Urothelium cell line (cell line): ENCODE data around the gene NSMCE1.

Experiments used
- DNase-seq: peaks from one replicate; pipeline ENCODE4 v3.0.0; 2011; ENCODE audit warnings: low spot score, mixed read lengths
- FAIRE-seq: peaks from 2 replicates; lab custom pipeline; 2011; peaks lifted over from hg19 to GRCh38; lab: Jason Lieb, UNC

NSMCE1 gene

DNA sequence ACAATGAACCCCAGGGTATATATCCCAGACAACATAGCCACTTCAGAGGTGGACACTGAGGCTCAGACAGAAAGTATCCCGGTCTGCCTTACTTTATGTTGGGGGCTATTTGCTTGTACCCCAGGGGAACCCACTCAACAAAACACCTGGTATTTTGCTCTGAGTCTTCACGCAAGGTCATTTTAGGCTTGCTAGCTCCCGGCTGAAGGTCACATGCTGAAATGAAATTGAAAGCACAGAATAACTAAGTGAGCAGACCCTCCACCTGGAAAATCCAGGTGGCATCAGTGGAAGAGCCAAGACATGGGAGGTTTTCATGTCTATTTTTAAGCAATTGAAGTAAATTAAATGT lies 69.4 kb downstream of the NSMCE1 start:
- FAIRE-seq (no peak), DNase-seq (no peak)

DNA sequence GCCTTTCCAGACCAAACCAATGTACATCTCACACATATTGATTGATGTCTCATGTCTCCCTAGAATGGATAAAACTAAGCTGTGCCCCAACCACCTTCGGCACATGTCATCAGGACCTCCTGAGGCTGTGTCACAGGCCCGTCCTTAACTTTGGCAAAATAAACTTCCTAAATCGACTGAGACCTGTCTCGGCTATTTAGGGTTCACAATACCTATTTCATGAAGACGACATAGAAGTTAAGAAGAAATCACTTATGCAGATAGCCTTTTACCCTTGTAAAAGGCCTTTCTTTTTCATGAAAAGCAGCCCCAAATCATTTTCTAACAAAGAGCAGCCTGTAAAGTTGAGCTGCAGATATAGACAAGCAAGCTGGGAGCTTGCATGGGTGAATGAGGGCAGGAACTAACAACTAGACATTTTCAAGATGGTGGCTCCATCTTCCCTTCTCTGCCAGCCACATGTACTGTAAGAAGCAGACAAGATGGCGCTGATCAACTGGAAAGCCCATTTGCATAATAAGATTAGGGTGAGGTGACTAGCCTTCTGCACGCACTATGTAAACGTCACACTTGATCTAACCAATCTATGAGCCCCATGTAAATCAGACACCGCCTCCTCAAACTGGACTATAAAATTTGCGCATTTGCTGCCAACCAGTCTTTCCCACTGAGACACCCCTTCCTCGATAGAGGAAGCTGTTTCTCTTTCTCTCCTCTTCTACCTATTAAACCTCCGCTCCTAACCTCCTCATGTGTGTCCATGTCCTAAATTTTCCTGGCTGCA lies 69.9 kb downstream of the NSMCE1 start:
- FAIRE-seq, result no peak
- DNase-seq, result no peak

DNA sequence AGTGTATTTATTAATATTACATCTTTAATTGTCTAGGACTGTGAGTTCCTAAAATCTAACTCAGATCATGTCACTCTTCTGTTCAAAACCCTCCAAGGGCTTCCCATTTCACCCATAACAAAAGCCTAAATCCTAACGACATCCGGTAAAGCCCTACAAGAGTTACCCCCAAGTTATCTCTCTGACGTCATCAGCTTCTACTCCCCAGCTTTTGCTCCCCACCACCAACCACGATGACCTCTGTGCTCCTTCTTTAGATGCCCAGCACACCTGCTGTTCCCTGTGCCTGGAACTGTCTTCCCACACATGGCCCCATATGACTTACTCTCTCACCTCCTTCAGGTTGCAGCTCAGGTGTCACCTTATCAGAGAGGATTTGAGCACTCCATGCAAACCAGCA lies 71.6 kb downstream of the NSMCE1 start:
- DNase-seq, result no peak
- FAIRE-seq, result no peak

DNA sequence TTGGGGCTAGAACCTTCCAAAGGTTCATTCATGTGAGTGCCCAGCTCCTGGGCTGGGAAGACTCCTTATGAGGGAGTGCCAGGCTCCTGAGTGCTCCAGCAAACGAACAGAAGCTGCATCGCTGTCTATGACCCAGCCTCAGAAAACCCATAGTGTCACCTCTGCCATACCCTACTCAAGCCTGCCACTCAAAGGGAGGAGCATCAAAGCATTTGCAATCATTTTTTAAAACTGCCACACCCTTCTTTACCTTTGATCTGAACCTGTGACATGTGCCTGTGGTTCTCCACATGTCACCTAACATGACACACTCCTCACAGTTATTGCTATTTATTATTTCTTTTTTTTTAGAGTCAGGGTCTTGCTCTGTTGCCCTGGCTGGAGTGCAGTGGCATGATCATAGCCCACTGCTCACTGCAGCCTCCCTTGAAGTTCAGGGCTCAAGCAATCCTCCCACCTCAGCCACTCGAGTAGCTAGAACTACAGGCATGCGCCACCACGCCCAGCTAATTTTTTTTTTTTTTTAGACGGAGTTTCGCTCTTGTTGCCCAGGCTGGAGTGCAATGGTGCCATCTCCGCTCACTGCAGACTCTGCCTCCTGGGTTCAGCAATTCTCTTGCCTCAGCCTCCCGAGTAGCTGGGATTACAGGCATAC lies 72.5 kb downstream of the NSMCE1 start:
- DNase-seq (no peak), FAIRE-seq (no peak)

DNA sequence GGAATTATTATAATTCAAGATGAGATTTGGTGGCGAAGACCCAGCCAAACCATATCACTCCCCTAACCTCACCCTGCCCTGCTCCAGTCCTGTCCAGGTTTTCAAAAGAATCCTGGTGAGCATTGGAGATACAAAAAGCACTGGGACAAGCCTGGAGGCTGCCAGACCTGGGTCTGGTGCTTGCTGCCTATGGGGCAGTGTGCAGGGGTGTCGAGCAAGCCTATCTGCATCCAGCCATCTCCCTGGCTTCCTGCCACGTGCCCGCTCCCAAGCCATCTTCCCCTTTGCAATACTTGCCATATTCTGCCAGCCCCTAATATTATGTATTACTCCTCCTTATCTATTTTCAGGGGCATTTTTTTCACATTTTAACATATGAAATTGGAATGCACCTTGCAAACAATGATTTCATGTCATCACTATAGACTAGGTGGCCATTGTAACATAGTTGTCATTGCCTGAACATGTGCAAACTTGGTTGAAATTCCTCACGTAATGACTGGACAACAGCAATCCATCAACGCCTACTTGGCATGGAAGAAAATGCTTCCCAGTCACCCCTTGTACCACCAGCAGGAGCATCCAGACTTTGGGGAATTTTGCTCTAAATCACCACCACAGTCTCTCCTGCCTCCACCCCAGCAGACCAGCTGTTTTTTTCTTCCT lies 73.4 kb downstream of the NSMCE1 start:
- FAIRE-seq (no peak), DNase-seq (no peak)

DNA sequence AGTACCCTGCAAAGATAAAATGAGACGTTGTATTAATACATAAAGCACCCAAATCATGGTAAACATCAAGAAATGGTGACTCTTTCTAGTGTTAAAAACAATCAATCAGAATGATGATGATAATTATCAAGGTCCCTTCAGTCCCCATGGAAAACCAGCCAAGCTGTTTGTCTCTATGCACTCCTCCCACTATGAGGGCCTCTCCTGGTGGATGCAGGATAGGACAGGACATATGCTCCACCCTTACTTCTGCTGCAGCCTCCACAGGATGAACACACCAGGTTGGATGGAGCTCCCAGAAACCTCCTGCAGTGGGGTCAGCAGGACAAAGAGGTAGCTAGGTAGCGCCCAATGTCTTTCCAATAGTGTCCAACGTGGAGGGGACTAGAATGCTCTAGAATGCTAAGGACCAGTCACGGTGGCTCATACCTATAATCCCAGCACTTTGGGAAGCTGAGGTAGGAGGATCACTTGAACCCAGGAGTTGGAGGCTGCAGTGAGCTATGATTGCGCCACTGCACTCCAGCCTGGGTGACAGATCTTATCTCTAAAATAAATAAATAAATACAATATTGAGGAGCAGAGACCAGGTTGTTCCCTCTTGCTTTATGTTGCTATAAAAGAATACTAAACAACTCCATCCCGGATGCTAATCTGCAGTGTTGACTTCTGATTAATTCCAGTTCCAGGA lies 75.1 kb downstream of the NSMCE1 start:
- DNase-seq, result no peak
- FAIRE-seq, result no peak

DNA sequence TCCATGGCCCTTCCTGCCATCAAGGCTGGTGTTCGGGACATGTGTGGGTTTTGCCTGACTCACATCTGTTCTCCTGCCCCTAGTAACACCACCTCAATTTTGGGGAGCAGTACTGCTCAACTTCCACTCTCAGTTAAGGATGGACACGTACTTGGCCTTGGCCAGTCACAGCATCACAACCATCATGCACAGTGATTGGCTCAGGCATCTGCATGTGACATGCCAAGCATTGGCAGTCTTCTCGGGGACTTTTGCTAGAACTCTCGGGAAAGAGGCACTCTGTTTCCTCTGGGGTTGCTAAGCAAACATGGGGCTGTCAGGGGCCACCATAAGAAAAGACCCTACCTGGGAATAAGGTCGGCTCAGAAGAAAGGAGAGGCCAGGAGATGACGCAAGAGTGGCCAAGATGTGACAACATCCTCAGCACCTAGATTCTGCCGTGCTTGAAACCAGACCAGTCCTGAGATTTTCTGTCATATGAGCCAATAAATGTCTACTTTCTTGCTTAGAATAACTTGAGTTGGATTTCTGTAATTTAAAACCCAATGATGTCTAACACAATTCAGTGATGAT lies 77.1 kb downstream of the NSMCE1 start:
- DNase-seq (no peak), FAIRE-seq (no peak)

DNA sequence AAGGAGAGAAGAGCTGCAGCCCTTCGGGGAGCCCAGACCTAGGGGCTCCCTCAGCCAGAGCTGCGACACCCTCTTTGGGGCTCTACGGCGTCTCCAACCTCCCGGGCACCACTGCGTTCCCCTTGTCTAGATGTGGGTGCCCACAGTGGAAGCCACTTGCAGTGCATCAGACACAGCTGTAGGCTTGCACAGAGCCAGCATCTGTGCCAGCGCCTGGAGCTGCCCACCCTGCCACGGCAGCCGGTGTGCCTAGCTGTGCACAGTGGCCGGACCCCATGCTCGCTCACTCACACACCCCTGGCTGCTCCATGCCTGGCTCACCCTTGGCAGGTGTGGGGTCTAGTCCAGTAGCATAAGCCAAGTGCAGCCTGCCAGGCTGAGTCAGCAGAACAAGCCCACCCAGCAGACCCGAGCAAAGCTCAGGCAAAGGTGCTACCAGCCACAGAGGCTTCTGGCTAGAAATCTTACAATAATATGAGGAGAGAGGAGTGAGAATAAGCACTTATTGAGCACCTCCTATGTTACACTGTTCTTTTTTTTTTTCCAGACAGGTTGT lies 78.2 kb downstream of the NSMCE1 start:
- FAIRE-seq, result no peak
- no peak for DNase-seq

DNA sequence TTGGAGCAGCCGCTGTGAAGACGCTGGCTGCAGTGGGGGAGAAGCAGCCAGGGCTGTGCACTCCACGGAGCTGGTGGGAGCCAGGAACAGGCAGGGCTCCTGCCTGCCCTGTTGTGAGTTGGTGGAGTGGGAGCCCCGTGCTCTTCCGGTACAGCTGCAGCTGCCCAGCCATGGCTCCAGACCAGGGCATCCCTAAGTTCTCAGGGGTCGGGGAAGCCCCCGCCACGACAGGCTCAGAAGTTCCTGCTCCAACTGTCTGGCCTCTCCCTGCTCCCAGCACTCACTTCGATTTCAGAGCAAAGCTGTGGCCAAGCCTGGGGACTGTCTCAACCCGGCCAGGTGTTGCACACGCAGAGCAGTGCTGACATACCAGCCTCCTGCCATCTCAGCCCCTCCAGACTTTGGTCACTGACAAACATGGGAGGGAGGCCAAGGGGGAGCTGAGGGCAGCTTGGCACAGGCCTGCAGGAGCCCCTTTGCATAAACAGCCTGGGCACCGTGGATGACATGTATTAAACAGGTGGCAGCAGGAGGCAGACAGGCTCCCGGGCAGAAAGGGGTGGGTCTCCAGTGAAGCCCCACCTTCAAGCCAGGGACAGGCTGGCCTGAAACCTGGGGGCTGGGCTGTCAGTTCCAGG lies 79.1 kb downstream of the NSMCE1 start:
- no peak for DNase-seq
- FAIRE-seq, result no peak

DNA sequence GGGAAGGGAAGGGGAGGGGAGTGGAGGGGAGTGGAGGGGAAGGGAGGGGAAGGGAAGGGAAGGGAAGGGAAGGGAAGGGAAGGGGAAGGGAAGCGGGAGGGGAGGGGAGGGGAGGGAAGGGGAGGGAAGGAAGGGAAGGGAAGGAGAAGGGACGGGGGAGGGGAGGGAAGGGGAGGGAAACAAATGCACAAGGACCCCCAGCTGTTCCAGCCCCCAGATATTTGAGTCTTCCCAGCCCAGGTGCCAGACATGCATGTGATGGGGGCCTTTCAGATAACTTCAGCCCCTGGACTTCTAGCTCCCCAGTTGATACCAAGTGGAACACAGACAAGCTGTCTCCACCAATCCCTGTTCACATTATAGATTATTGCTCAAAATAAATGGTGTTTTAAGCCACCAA lies 79.9 kb downstream of the NSMCE1 start:
- no peak for DNase-seq
- no peak for FAIRE-seq

DNA sequence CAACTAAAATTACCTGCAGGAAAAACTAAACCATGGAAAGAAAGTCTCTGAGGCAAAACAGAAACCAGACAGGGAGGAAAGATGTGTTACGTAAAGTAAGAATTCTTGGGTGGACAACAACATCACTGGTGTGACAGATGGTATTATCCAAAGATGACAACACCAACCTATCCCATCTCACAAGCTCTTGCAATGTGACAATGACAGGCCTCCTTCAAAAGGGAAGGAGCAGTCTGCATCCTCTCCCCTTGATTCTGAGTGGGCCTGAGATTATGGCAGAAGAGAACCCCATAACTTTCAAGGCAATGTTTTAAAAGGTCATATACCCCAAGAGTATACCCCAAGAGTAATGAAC lies 82.8 kb downstream of the NSMCE1 start:
- DNase-seq (no peak), FAIRE-seq (no peak)

DNA sequence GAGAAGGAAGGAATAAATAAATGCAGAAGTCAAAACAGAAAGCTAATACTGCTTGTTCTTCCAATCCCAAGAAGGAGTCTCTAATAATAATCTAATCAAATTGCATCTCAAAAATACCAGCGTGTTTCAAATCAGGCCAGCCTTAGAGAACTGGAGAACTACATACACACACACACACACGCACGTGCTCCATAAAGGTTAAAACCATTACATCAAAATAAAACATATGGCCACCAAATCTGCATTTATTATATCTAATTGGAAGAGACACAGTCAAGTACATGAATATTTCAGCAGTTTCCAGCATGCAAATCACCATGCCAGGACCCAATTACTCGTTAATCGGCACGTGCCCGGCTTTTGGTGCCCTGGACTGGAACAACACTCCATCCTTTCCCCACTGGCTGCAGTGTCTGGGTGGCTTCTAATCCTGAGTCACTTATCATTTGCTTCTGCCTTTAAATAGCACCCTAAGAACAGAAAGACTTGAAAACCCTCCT lies 85.6 kb downstream of the NSMCE1 start:
- DNase-seq (no peak), FAIRE-seq (no peak)

DNA sequence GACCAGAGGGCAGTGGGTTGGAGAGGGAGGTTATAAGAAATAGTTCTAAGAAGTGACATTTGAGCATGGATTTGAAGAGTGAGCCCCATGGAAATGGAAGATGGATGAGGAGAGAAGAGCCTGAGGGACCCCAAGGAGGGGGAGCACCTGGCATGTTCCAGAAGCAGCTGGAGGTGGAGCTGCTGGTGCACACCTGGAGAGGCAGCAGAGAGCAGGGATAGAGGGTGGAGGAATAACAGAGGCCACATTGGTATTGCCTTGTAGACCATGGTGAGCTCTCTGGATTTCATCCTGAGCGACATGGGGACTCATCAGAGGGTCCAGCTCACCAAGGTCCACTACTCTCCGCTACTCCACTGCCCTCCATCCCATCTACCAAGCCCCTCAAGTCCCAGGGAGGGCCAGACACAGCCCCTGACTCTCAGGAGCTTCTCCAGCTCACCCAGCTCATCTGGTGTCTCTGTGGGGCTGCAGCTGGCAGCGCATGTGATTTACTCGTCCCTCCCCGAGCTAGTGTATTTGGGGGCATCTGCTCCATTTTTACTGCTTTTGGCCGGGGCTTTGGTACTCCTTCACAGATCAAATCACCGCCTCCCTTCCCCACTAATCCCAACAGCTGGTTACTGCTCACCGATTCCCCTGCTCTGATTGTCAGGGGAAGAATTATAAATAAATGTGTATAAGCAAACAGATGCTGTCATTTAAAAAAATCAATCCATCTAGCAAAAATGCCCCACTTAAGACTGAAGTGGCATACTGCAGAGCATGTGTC lies 87.4 kb downstream of the NSMCE1 start:
- no peak for DNase-seq
- FAIRE-seq, result no peak

DNA sequence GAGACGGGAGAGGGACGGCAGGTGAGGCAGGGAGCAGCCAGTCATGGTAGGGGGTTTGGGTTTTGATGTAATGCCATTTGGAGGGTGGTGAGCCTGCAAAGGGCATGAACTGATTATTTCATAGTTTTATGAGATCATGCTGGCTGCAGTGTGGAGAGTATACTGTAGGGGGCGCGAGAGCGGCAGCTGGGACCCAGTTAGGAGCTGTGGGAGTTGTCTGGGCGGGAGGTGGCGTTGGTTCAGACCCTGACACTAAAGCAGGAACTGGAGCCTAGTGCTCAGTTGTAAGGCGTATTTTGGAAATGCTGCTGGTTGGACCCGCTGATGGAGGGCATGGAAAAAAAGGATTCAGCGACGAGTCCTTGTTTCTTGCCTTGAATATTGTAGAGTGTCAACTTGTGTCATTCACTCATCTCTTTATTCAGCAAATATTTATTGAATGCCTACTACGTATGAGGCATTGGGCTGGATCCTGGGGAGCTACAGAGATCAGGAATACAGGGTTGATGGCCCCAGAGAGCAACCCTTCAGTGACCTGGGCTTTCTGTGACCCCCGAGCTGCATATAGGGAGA lies 89.0 kb downstream of the NSMCE1 start:
- FAIRE-seq (no peak), DNase-seq (peak; percentile 23)

DNA sequence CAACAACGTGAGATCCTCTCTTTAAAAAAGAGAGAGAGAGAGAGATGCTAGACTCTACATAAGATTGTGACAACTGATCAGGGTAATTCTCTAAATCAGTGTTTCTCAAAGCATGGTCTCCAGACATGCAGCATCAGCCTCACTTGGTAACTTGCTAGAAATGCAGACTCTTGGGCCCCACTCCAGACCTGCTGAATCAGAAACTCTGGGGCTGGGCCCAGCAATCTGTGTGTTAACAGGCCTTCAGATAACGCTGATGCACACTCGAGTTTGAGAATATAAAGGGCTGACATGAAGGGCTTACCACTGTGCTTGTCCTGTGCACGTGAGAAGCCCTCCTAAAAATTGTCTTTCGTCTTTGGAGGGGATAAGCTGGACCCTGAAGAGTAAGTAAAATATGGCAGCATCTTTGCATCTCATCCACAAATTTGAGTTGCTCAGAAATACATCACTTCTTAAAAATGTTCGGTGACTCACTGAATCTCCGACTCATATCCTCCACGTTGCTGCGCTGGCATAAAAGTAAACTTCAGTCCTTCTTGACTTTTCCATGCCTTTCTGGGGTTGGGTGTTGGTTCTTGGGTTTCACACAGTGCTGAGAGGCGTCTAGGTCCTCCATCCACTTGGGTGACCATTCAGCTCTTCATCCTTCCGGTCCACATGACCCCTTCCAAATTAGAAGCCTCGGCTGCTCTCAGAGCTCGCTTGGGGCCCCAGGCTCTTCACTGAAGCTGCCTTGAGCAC lies 91.4 kb downstream of the NSMCE1 start:
- no peak for FAIRE-seq
- DNase-seq, result peak; percentile 32

DNA sequence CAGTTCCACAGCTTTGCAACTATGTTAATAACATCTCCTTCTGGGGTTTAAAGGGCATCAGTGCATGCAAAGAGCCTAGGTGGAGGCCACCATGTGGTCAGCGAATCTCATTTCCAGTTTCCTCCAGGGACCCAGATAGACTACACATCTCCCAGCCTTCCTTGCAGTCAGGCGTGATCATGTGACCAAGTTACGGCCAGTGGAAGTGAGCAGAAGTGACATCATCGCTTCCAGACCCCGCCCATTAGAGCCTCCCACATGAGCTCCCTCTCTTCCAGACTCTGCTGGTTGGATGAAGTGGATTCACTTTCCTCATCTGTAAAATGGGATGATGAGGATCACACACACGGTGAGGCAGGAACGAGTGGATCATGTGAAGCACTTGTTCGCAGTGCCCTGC lies 92.7 kb downstream of the NSMCE1 start:
- no peak for DNase-seq
- no peak for FAIRE-seq
